Transverse colon (tissue), 4 donors: ENCODE measurements around the gene DNAJC1.

Source experiments
- CTCF ChIP-seq, 5 experiments: fragments of 200-600 bp in 3 of 5; fragments of 450-650 bp in 2 of 5; sonication (generic) in 3 of 5; IDR thresholded peaks; 1 replicate in 2 of 5; 2 replicates in 3 of 5; pipeline ENCODE4 v1.5.1; 2016 to 2017; ENCODE audit warnings: antibody characterized with exemption in 5 of 5, inconsistent platforms in 3 of 5, mild to moderate bottlenecking in 2 of 5, moderate library complexity in 1 of 5
- POLR2A ChIP-seq: fragments of 450-650 bp; IDR thresholded peaks from one replicate; pipeline ENCODE4 v1.6.1; 2016; ENCODE audit warnings: antibody characterized with exemption, mild to moderate bottlenecking, moderate library complexity
- POLR2AphosphoS5 ChIP-seq, 3 donors: sonication (generic); formaldehyde crosslinking; IDR thresholded peaks; one replicate each; pipeline ENCODE4 v1.6.1; 2016; ENCODE audit warnings: antibody characterized with exemption in 3 of 3

GRCh38 chr10:21823617-21824016 is 179.9 kb downstream of the DNAJC1 start:
- TF ChIP-seq CTCF (IDR thresholded peaks at IDR 0.05) (no peak), POLR2A (no peak), POLR2AphosphoS5 (IDR thresholded peaks at IDR 0.05) (no peak)
